ENCODE measurements around the gene ERCC6L2.

DNA sequence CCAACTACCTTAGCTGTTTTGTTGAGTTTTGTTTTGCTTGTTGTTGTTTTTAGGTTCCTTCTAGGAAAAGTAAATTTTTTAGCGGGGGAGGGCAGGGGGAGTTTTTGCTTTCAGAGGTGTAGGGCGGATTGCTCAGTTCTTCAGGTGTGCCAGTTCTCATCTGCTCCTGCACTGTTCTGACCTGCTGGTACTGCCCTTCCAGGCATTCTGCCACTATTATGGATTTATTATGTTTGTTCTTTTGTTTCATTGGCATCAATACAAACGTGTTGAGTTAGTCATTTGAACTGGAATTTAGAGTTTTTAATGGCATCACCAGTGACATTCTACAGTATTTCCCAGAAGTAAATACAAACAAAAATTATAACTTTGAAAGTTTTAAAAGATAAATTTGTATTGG is 26.0 kb downstream of the ERCC6L2 start:
- TF ChIP-seq, protein P1, sequence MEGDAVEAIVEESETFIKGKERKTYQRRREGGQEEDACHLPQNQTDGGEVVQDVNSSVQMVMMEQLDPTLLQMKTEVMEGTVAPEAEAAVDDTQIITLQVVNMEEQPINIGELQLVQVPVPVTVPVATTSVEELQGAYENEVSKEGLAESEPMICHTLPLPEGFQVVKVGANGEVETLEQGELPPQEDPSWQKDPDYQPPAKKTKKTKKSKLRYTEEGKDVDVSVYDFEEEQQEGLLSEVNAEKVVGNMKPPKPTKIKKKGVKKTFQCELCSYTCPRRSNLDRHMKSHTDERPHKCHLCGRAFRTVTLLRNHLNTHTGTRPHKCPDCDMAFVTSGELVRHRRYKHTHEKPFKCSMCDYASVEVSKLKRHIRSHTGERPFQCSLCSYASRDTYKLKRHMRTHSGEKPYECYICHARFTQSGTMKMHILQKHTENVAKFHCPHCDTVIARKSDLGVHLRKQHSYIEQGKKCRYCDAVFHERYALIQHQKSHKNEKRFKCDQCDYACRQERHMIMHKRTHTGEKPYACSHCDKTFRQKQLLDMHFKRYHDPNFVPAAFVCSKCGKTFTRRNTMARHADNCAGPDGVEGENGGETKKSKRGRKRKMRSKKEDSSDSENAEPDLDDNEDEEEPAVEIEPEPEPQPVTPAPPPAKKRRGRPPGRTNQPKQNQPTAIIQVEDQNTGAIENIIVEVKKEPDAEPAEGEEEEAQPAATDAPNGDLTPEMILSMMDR (IDR thresholded peaks at IDR 0.05): no peak
- TF ChIP-seq POLR2A (IDR thresholded peaks at IDR 0.05): no peak
